SK-N-SH (cell line): ENCODE data around the gene WDR3.

Experiments
- NFIC ChIP-seq: IDR thresholded peaks from 2 replicates; pipeline ENCODE4 v1.4.0; 2012; ENCODE audit warnings: borderline replicate concordance
- YY1 ChIP-seq: IDR thresholded peaks from 2 replicates; pipeline ENCODE4 v1.4.0; 2012; ENCODE audit warnings: low read depth, mild to moderate bottlenecking
- TF ChIP-seq, protein P1 (sequence below): IDR thresholded peaks from 2 replicates; pipeline ENCODE4 v1.6.1; 2012; ENCODE audit warnings: mild to moderate bottlenecking, low read depth, low read length, moderate library complexity
- TF ChIP-seq, protein P2 (sequence below): fragments of 200-600 bp; sonication (generic); IDR thresholded peaks from 2 replicates; pipeline ENCODE4 v1.6.1; 2017; ENCODE audit warnings: antibody characterized with exemption, mild to moderate bottlenecking, moderate library complexity
- TF ChIP-seq, protein P3 (sequence below): IDR thresholded peaks from 2 replicates; pipeline ENCODE4 v1.4.0; 2012; ENCODE audit warnings: low read depth

DNA sequence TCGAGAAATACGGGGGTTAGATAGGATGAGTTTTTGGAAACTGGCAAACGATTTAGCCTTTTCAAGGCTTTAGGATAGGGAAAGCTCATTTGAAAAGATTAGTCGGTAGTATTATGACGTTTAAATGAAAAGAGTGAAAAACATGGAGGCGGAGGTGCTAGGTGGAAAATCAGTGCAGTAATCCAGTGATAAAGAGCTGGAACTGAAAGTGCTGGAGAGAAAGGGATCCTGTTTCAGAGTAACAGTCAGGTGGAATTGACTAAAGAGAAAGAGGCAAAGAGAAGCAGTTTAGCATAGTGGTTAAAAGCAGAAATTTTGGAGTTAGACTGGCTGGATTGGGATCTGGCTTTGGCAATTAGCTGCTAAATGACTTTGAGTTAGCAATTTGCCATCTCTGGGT, 945 bp downstream of the WDR3 start:
- TF ChIP-seq YY1 (no peak), NFIC (no peak)
- TF ChIP-seq, protein P1, sequence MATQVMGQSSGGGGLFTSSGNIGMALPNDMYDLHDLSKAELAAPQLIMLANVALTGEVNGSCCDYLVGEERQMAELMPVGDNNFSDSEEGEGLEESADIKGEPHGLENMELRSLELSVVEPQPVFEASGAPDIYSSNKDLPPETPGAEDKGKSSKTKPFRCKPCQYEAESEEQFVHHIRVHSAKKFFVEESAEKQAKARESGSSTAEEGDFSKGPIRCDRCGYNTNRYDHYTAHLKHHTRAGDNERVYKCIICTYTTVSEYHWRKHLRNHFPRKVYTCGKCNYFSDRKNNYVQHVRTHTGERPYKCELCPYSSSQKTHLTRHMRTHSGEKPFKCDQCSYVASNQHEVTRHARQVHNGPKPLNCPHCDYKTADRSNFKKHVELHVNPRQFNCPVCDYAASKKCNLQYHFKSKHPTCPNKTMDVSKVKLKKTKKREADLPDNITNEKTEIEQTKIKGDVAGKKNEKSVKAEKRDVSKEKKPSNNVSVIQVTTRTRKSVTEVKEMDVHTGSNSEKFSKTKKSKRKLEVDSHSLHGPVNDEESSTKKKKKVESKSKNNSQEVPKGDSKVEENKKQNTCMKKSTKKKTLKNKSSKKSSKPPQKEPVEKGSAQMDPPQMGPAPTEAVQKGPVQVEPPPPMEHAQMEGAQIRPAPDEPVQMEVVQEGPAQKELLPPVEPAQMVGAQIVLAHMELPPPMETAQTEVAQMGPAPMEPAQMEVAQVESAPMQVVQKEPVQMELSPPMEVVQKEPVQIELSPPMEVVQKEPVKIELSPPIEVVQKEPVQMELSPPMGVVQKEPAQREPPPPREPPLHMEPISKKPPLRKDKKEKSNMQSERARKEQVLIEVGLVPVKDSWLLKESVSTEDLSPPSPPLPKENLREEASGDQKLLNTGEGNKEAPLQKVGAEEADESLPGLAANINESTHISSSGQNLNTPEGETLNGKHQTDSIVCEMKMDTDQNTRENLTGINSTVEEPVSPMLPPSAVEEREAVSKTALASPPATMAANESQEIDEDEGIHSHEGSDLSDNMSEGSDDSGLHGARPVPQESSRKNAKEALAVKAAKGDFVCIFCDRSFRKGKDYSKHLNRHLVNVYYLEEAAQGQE: no peak
- TF ChIP-seq, protein P2, sequence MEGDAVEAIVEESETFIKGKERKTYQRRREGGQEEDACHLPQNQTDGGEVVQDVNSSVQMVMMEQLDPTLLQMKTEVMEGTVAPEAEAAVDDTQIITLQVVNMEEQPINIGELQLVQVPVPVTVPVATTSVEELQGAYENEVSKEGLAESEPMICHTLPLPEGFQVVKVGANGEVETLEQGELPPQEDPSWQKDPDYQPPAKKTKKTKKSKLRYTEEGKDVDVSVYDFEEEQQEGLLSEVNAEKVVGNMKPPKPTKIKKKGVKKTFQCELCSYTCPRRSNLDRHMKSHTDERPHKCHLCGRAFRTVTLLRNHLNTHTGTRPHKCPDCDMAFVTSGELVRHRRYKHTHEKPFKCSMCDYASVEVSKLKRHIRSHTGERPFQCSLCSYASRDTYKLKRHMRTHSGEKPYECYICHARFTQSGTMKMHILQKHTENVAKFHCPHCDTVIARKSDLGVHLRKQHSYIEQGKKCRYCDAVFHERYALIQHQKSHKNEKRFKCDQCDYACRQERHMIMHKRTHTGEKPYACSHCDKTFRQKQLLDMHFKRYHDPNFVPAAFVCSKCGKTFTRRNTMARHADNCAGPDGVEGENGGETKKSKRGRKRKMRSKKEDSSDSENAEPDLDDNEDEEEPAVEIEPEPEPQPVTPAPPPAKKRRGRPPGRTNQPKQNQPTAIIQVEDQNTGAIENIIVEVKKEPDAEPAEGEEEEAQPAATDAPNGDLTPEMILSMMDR: no peak
- TF ChIP-seq, protein P3, sequence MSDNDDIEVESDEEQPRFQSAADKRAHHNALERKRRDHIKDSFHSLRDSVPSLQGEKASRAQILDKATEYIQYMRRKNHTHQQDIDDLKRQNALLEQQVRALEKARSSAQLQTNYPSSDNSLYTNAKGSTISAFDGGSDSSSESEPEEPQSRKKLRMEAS: no peak
